Left lobe of liver (tissue), 2 donors: Measurements from ENCODE around the gene FAT2. TPM values are rescaled to one million over a fixed set of nuclear protein-coding genes. Genes with fewer than 3 reads are reported as not detected.
A peak's percentile ranks its signal among the peaks of the same experiment; 100 is the strongest.

ENCODE experiments used
- ATAC-seq: fragments of 200-7000 bp; cut with Tn5 transposase; one replicate; pipeline ENCODE4 v1.9.1; 2020; ENCODE audit warnings: mild to moderate bottlenecking, moderate library complexity
- DNase-seq: peaks from one replicate; pipeline ENCODE4 v3.0.0-alpha.2; 2020; ENCODE audit warnings: low spot score
- total RNA-seq: library from RNA; stranded (reverse); gene quantifications from one replicate; pipeline ENCODE4 v1.2.1, GENCODE V29; 2021
- donor health status: DM: no; HTN: no; CAD: no; lungs with moderate emphysema.
- donor health status: DM: no; HTN: yes; CAD: no.

FAT2 gene
- total RNA-seq, 1 donor from 2014 or later = not detected

- ATAC-seq = no peak
- DNase-seq = no peak
Observed at GRCh38 chr5:151557951-151558350, 33.2 kb downstream of the FAT2 start.

DNA sequence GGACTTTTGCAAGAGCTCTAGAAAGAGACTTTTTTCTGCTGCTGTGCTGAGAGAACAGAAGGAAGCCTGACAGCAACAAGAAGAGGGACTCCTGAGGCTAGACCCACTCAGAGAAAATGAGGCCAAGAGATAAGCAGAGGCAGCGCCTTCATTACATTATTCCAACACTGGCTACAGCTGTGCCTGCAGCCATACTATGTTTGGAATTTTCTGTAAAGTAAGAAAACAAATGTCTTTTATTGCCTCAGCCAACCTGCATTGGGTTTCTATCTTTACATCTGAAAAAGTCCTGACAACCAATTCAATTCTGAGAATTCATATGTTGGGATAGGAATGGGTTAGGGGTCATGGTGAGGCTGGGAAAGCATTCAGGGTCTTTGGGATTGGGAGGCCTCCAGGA lies 33.7 kb downstream of the FAT2 start:
- ATAC-seq = no peak
- DNase-seq = no peak

DNA sequence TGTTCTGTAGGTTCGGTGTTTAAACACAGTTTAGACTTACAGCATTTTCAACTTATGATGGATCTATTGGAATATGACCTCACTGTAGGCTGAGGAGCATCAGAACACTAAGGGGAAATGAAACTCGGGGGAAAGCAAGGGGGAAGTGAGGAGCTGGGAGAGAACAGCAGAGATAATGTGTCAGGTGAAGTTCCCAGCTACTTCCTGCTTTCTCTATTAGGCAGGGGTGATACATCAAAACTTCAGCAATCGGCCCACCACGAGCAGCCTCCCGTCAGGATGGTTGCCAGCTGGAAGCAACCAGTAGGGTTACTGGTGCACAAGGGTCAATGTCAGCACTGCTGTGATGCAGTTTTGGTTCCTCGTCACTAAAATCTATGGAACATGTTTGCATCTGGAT lies 34.3 kb downstream of the FAT2 start:
- no peak for DNase-seq
- no peak for ATAC-seq

- no peak for DNase-seq
- no peak for ATAC-seq
Observed at GRCh38 chr5:151555760-151556576, 35.2 kb downstream of the FAT2 start.

GRCh38 chr5:151553695-151554094 lies 37.4 kb downstream of the FAT2 start:
- ATAC-seq = no peak
- no peak for DNase-seq

DNA sequence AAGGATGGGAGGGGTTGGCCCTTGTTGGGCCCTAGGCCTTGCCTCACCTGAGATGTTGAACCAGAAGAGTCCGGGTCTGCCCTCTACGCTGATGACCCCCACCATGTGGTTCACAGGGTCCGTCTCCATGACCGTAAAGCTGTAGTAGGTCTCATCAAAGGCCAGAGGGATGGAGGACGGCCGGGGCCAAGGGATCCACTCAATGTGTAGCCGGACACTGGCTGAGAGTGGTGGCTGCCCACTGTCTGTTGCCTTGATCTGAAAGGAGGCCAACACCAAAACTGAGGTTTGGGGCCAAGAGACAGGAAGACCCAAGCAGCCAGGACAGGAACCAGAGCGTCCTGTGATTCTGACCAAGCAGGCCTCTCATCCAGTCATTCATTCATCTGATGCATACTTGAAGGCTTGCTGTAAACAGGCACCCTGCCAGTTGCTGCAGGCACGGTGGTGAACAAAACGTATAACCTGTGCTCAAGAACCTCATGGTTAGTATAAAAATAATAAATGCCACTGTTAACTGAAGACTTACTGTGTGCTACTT lies 37.9 kb downstream of the FAT2 start:
- DNase-seq (no peak), ATAC-seq (no peak)

DNA sequence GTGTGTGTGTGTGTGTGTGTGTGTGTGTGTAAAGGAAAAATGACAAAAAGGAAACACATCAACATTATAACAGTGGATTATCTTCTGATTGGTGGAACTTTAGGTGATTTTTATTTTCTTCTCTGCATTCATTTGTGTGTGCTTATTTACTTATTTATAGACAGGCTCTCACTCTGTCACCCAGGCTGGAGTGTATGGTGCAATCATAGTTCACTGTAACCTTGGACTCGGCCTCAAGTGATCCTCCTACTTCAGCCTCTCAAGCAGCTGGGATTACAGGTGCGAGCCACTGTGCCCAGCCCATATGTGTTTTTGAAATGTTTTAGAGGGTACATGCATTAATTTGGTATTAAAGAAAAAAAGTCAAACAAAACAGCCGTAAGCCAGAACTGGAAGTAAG lies 39.1 kb downstream of the FAT2 start:
- DNase-seq = no peak
- ATAC-seq = no peak

DNA sequence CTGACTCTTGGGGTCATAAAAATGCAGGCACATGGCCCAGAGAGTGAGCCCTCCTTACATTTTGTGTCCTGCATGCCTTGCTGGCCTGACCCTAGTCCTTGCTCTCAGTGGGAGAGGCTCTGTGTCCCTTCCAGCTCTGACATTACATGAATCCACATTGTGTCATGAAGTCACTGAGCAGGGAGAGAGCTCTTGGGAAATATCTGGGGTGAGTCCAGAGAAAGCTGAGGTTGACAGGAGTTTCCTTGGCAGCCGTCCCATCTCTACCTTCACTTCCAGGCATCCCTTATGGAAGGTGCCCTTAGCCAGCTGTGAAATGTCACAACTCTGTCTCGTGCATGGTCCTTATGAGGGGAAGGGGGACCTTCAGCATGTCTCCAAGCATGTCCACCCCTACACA lies 41.0 kb downstream of the FAT2 start:
- DNase-seq (no peak), ATAC-seq (peak; percentile 75)

- ATAC-seq = no peak
Observed at GRCh38 chr5:151549713-151550112, 41.4 kb downstream of the FAT2 start.

DNA sequence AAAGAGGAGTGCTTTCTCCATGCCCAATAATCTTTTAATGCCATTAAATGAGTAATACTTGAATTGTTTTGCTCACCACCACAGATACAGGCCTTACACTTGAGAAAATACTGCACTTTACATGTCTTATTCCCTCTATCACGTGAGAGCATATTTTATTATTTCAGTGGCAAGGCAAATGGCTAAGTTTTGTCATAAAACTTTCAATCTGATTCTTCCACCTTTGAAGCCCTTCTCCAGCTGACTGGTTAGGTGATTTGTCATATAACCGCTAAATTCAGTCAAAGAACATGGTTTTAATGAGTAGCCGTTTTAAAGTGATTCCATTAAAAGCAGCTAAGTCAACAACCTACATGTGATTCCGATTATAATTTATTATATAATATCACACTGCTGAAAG lies 43.8 kb downstream of the FAT2 start:
- no peak for ATAC-seq
- DNase-seq = no peak

More at GRCh38 chr5:151549713-151550112, 41.4 kb downstream of the FAT2 start:
- DNase-seq = no peak

GRCh38 chr5:151541571-151541970 lies 49.6 kb downstream of the FAT2 start:
- DNase-seq (no peak), ATAC-seq (no peak)

Other genes starting within 250 kb of the FAT2 start
- gene SLC36A2, start 243.8 kb downstream of the FAT2 start, total RNA-seq = not detected
- gene SLC36A1, start 143.7 kb downstream of the FAT2 start, total RNA-seq = 3.2 TPM
- 90.7 TPM for gene SPARC, start 95.6 kb upstream of the FAT2 start, total RNA-seq
- gene ATOX1, start 167.3 kb upstream of the FAT2 start, total RNA-seq = 72.9 TPM
- gene G3BP1, start 180.6 kb upstream of the FAT2 start, total RNA-seq = 90.0 TPM